ENCODE measurements around the gene STK17B.

STK17B gene

GRCh38 chr2:196183528-196184231 is 12.3 kb upstream of the STK17B start:
- no peak for DNase-seq (ENCODE audit: low read depth in 2 of 2)

GRCh38 chr2:196183172-196183473 is 11.7 kb upstream of the STK17B start:
- DNase-seq (ENCODE audit: low read depth in 2 of 2), result no peak

- DNase-seq (ENCODE audit: low read depth in 2 of 2), result no peak
Measured at GRCh38 chr2:196182439-196183171, 11.2 kb upstream of the STK17B start.

- no peak for DNase-seq (ENCODE audit: low read depth in 2 of 2)
Measured at GRCh38 chr2:196181484-196181883, 10.1 kb upstream of the STK17B start.

- no peak for DNase-seq (ENCODE audit: low read depth in 2 of 2)
Measured at GRCh38 chr2:196177124-196177523, 5.7 kb upstream of the STK17B start.

GRCh38 chr2:196176142-196176738 is 4.9 kb upstream of the STK17B start:
- peak in 1 of 2 donors; percentile 49 for DNase-seq (ENCODE audit: low read depth in 2 of 2)

GRCh38 chr2:196174404-196174803 is 3.0 kb upstream of the STK17B start:
- DNase-seq (ENCODE audit: low read depth in 2 of 2), result no peak

- DNase-seq (ENCODE audit: low read depth in 2 of 2), result no peak
Measured at GRCh38 chr2:196173505-196173904, 2.1 kb upstream of the STK17B start.

- no peak for DNase-seq (ENCODE audit: low read depth in 2 of 2)
Measured at GRCh38 chr2:196172951-196173350, 1.6 kb upstream of the STK17B start.

GRCh38 chr2:196171946-196172345 is 568 bp upstream of the STK17B start:
- DNase-seq (ENCODE audit: low read depth in 2 of 2), result no peak

GRCh38 chr2:196170606-196171247 is 651 bp downstream of the STK17B start:
- no peak for DNase-seq (ENCODE audit: low read depth in 2 of 2)

- no peak for DNase-seq (ENCODE audit: low read depth in 2 of 2)
Measured at GRCh38 chr2:196170213-196170605, 1.2 kb downstream of the STK17B start.

GRCh38 chr2:196169516-196169915 is 1.9 kb downstream of the STK17B start:
- DNase-seq (ENCODE audit: low read depth in 2 of 2), result no peak

GRCh38 chr2:196168181-196168580 is 3.2 kb downstream of the STK17B start:
- no peak for DNase-seq (ENCODE audit: low read depth in 2 of 2)

- no peak for DNase-seq (ENCODE audit: low read depth in 2 of 2)
Measured at GRCh38 chr2:196167666-196168065, 3.7 kb downstream of the STK17B start.

GRCh38 chr2:196166876-196167275 is 4.5 kb downstream of the STK17B start:
- no peak for DNase-seq (ENCODE audit: low read depth in 2 of 2)

GRCh38 chr2:196165016-196165415 is 6.4 kb downstream of the STK17B start:
- DNase-seq (ENCODE audit: low read depth in 2 of 2), result no peak

GRCh38 chr2:196163285-196163684 is 8.1 kb downstream of the STK17B start:
- DNase-seq (ENCODE audit: low read depth in 2 of 2), result no peak

- no peak for DNase-seq (ENCODE audit: low read depth in 2 of 2)
Measured at GRCh38 chr2:196162586-196163175, 8.7 kb downstream of the STK17B start.

GRCh38 chr2:196160946-196161345 is 10.4 kb downstream of the STK17B start:
- no peak for DNase-seq (ENCODE audit: low read depth in 2 of 2)

- no peak for DNase-seq (ENCODE audit: low read depth in 2 of 2)
Measured at GRCh38 chr2:196160101-196160500, 11.3 kb downstream of the STK17B start.

- no peak for DNase-seq (ENCODE audit: low read depth in 2 of 2)
Measured at GRCh38 chr2:196159221-196159892, 12.0 kb downstream of the STK17B start.
